ENCODE data around the gene NUP153. TPM values are rescaled to one million over a fixed set of nuclear protein-coding genes. Genes with fewer than 3 reads are reported as not detected.

NUP153 gene
- total RNA-seq, 4 donors from 2014 or later = 38.0 to 58.6 (median 44.9) TPM

GRCh38 chr6:17719323-17720041 lies 12.8 kb upstream of the NUP153 start:
- intact Hi-C loops (cut with DNase I) = no loop called here
- Histone ChIP-seq H3K4me1 (no peaks in the 10 kb centered on the region), H3K9me3 (no peaks in the 10 kb centered on the region), H3K27ac (no peak overlapping the region), H3K4me3 (replicated peaks in 1 of 3) (no peak overlapping the region), H3K36me3 (no peaks in the 10 kb centered on the region), H3K27me3 (no peaks in the 10 kb centered on the region)
- no peak for TF ChIP-seq POLR2A (IDR thresholded peaks at IDR 0.05)
- TF ChIP-seq CTCF (IDR thresholded peaks at IDR 0.05) = no peak
- peak; percentile 6 to 21 for DNase-seq
- 41 to 53% methylated on average over 3 of the region's 3 CpGs for WGBS, 2 donors

DNA sequence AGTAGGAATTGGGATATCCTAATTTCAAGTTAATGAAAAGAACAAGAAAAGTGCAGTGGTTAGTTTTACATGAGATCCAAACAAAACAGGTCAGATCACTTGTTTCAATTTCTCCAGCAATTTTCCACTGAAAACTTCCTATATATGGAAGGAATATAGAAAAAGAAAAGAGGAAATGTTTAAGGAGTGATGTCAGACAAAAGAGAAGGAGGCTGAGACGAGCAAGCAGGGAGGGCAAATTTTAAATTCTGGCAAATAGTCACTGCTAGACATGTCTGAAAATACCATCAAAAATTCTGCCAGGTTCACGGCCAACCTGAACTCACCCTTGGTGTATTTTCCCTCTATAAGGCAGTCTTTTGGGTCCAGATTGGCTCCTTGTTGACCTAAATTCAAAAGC lies 9.5 kb upstream of the NUP153 start:
- Histone ChIP-seq H3K4me3 (replicated peaks in 1 of 3) (no peak overlapping the region), H3K4me1 (no peaks in the 10 kb centered on the region), H3K9me3 (no peaks in the 10 kb centered on the region), H3K36me3 (no peaks in the 10 kb centered on the region), H3K27ac (no peak overlapping the region), H3K27me3 (no peaks in the 10 kb centered on the region)
- intact Hi-C loops (cut with DNase I) = no loop called here
- TF ChIP-seq CTCF (IDR thresholded peaks at IDR 0.05) = no peak
- no peak for TF ChIP-seq POLR2A (IDR thresholded peaks at IDR 0.05)
- no peak for DNase-seq
- WGBS, 2 donors = 62 to 69% methylated on average over 2 of the region's 2 CpGs

- Histone ChIP-seq H3K4me3 (replicated peaks in 1 of 3) (no peak overlapping the region), H3K27ac (no peak overlapping the region), H3K36me3 (no peaks in the 10 kb centered on the region), H3K27me3 (no peaks in the 10 kb centered on the region), H3K4me1 (no peaks in the 10 kb centered on the region), H3K9me3 (no peaks in the 10 kb centered on the region)
- no peak for DNase-seq
- WGBS, 2 donors = 72 to 80% methylated on average over 10 of the region's 10 CpGs
- intact Hi-C loops (cut with DNase I) = no loop called here
- no peak for TF ChIP-seq POLR2A (IDR thresholded peaks at IDR 0.05)
- TF ChIP-seq CTCF (IDR thresholded peaks at IDR 0.05) = no peak
Measured at GRCh38 chr6:17714879-17715851, 8.4 kb upstream of the NUP153 start.

DNA sequence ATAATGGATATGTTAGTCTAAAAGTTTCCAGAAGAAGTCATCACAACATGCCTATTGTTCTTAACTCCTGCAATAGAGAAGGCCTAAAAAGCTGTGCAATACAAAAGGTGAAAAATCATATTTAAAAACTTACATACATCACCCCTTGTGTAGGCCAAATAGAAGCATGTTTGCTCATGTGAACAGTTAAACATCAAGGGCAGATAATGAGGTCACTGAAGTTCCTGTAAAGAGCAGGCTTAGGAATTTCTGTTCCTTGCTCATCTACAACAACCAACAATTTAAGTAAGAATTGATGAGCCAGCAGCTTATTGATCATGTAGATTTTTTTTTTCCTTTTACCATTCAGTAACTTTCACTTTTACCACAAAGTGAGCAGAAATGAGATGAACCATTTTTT lies 7.5 kb upstream of the NUP153 start:
- Histone ChIP-seq H3K27ac (no peak overlapping the region), H3K4me1 (no peaks in the 10 kb centered on the region), H3K36me3 (no peaks in the 10 kb centered on the region), H3K27me3 (no peaks in the 10 kb centered on the region), H3K9me3 (no peaks in the 10 kb centered on the region), H3K4me3 (replicated peaks in 1 of 3) (no peak overlapping the region)
- intact Hi-C loops (cut with DNase I) = no loop called here
- TF ChIP-seq POLR2A (IDR thresholded peaks at IDR 0.05) = no peak
- TF ChIP-seq CTCF (IDR thresholded peaks at IDR 0.05) = no peak
- DNase-seq = no peak

GRCh38 chr6:17712576-17712975 lies 5.9 kb upstream of the NUP153 start:
- no peaks in the 10 kb centered on the region for H3K27me3 ChIP-seq
- H3K9me3 ChIP-seq = no peaks in the 10 kb centered on the region
- DNase-seq = no peak
- intact Hi-C loops (cut with DNase I) = no loop called here
- no peak overlapping the region for H3K4me3 ChIP-seq (replicated peaks in 1 of 3)
- 28 to 33% methylated on average over 1 of the region's 1 CpG for WGBS, 2 donors
- H3K27ac ChIP-seq = no peak overlapping the region
- no peaks in the 10 kb centered on the region for H3K36me3 ChIP-seq
- TF ChIP-seq CTCF (IDR thresholded peaks at IDR 0.05) = no peak
- no peak for TF ChIP-seq POLR2A (IDR thresholded peaks at IDR 0.05)
- no peaks in the 10 kb centered on the region for H3K4me1 ChIP-seq

All from thyroid gland (tissue), 4 donors.